GM12891 (cell line): ENCODE measurements around the gene NCOR1. TPM values are rescaled to one million over a fixed set of nuclear protein-coding genes. Genes with fewer than 3 reads are reported as not detected.

Experiments
- DNase-seq: peaks from one replicate; pipeline ENCODE4 v3.0.0; 2011; ENCODE audit warnings: low spot score; ENCODE audit not compliant: insufficient read length
- FAIRE-seq: peaks from 2 replicates; lab custom pipeline; 2011; peaks lifted over from hg19 to GRCh38; lab: Jason Lieb, UNC
- PAX5 ChIP-seq: IDR thresholded peaks from 2 replicates; pipeline ENCODE4 v1.6.1; 2011; ENCODE audit warnings: low read length, moderate library complexity, mild to moderate bottlenecking; ENCODE audit not compliant: insufficient read depth, severe bottlenecking
- POLR2A ChIP-seq: IDR thresholded peaks from 2 replicates; pipeline ENCODE4 v1.6.1; 2011; ENCODE audit warnings: low read depth, low read length, control low read depth
- POLR2AphosphoS5 ChIP-seq: IDR thresholded peaks from 2 replicates; pipeline ENCODE4 v1.6.1; 2011; ENCODE audit warnings: low read depth, low read length, control low read depth
- POU2F2 ChIP-seq: IDR thresholded peaks from 2 replicates; pipeline ENCODE4 v1.6.1; 2011; ENCODE audit warnings: low read depth, mild to moderate bottlenecking, control low read depth, low read length, moderate library complexity
- SPI1 ChIP-seq: IDR thresholded peaks from 2 replicates; pipeline ENCODE4 v1.6.1; 2011; ENCODE audit warnings: low read depth, low read length, control low read depth
- TAF1 ChIP-seq: IDR thresholded peaks from 2 replicates; pipeline ENCODE4 v1.6.1; 2011; ENCODE audit warnings: low read depth, low read length, control low read depth
- polyA plus RNA-seq: library from polyadenylated mRNA; unstranded; fragments of >200 nt; gene quantifications from one replicate; pipeline ENCODE4 v1.2.1, GENCODE V29; 2012; ENCODE audit warnings: low read depth, missing spikeins, inconsistent platforms; ENCODE audit not compliant: missing spikeins

NCOR1 gene
- polyA plus RNA-seq, result 31.6 TPM

GRCh38 chr17:16215273-16215964, at the start of gene NCOR1:
TSS of gene NCOR1 (minus strand) at chr17:16215534. CDS start at chr17:16194569, 20,965 bp downstream.
- peak; percentile 84 for FAIRE-seq
- TF ChIP-seq TAF1, result peak; percentile 91
- TF ChIP-seq SPI1, result no peak
- TF ChIP-seq POLR2A, result peak; percentile 91
- 0 out of 2 replicates have a peak, but pooled peaks have one; percentile 66 for TF ChIP-seq POLR2AphosphoS5
- TF ChIP-seq PAX5, result no peak
- TF ChIP-seq POU2F2, result 0 out of 2 replicates have a peak, but pooled peaks have one; percentile 46
- peak; percentile 80 for DNase-seq

GRCh38 chr17:16262201-16262600, 46.9 kb upstream of the NCOR1 start:
- FAIRE-seq, result no peak
- DNase-seq, result no peak
- no peak for TF ChIP-seq POU2F2
- no peak for TF ChIP-seq TAF1
- no peak for TF ChIP-seq SPI1
- no peak for TF ChIP-seq POLR2AphosphoS5

GRCh38 chr17:16261049-16261448, 45.7 kb upstream of the NCOR1 start:
- no peak for TF ChIP-seq PAX5
- TF ChIP-seq SPI1, result no peak
- TF ChIP-seq TAF1, result no peak
- no peak for TF ChIP-seq POU2F2
- TF ChIP-seq POLR2AphosphoS5, result no peak
- no peak for DNase-seq
- no peak for FAIRE-seq

- DNase-seq (no peak), FAIRE-seq (no peak)
- TF ChIP-seq POU2F2 (no peak), TAF1 (no peak), POLR2A (no peak), PAX5 (no peak), SPI1 (no peak), POLR2AphosphoS5 (no peak)
These were observed 44.6 kb upstream of the NCOR1 start for GRCh38 chr17:16259926-16260325.

- TF ChIP-seq SPI1 (no peak), TAF1 (no peak), POU2F2 (no peak), PAX5 (no peak), POLR2AphosphoS5 (no peak), POLR2A (no peak)
These were observed 43.6 kb upstream of the NCOR1 start for GRCh38 chr17:16258901-16259300.

GRCh38 chr17:16255481-16255921, 40.2 kb upstream of the NCOR1 start:
- no peak for TF ChIP-seq TAF1
- TF ChIP-seq POU2F2, result no peak
- no peak for TF ChIP-seq POLR2AphosphoS5
- no peak for TF ChIP-seq POLR2A
- TF ChIP-seq SPI1, result no peak
- TF ChIP-seq PAX5, result no peak
- FAIRE-seq (no peak), DNase-seq (no peak)

More at GRCh38 chr17:16258901-16259300, 43.6 kb upstream of the NCOR1 start:
- DNase-seq (no peak), FAIRE-seq (no peak)

- TF ChIP-seq SPI1 (no peak), POU2F2 (no peak), POLR2A (no peak), PAX5 (no peak), POLR2AphosphoS5 (no peak), TAF1 (no peak)
- DNase-seq (no peak), FAIRE-seq (no peak)
These were observed 39.6 kb upstream of the NCOR1 start for GRCh38 chr17:16254773-16255400.

- FAIRE-seq, result no peak
- no peak for DNase-seq
- no peak for TF ChIP-seq POU2F2
- TF ChIP-seq POLR2A, result no peak
- TF ChIP-seq PAX5, result no peak
- TF ChIP-seq TAF1, result no peak
- TF ChIP-seq POLR2AphosphoS5, result no peak
- TF ChIP-seq SPI1, result no peak
These were observed 36.2 kb upstream of the NCOR1 start for GRCh38 chr17:16251556-16251955.

- DNase-seq (no peak), FAIRE-seq (no peak)
- TF ChIP-seq POLR2A (no peak), SPI1 (no peak), POU2F2 (no peak), TAF1 (no peak), POLR2AphosphoS5 (no peak), PAX5 (no peak)
These were observed 35.7 kb upstream of the NCOR1 start for GRCh38 chr17:16251043-16251442.

- TF ChIP-seq POLR2A (no peak), POU2F2 (no peak), TAF1 (no peak), PAX5 (no peak), SPI1 (no peak), POLR2AphosphoS5 (no peak)
- FAIRE-seq, result no peak
- no peak for DNase-seq
These were observed 35.3 kb upstream of the NCOR1 start for GRCh38 chr17:16250635-16251034.
